Measurements from ENCODE around the gene SERPINB10.

GRCh38 chr18:63970809-63971205 lies 63.0 kb downstream of the SERPINB10 start:
- no peak for TF ChIP-seq GATA2 (IDR thresholded peaks at IDR 0.05; ENCODE audit: low read depth, low read length)
- TF ChIP-seq GATA3 (IDR thresholded peaks at IDR 0.05; ENCODE audit: low read depth, low read length), result no peak

Data from SH-SY5Y (cell line).